PC-9 (cell line): Measurements from ENCODE around the gene SNAPC1. TPM values are rescaled to one million over a fixed set of nuclear protein-coding genes. Genes with fewer than 3 reads are reported as not detected.
"Not testable (repeated sequence)": the region's sequence is repeated elsewhere in the genome, so short reads cannot be mapped to it uniquely, and the experiment has no call there.

ENCODE experiments used
- BruUV-seq: library from RNA; stranded (reverse); fragments of 400-500 nt; replicated peaks from 2 replicates; lab custom pipeline; 2021; lab: Mats Ljungman, UMichigan
- CTCF ChIA-PET: fragments of 300-600 bp; sonication (Branson Sonifier 250); formaldehyde crosslinking; loops from one replicate; lab custom pipeline; 2022; ENCODE audit warnings: antibody characterized with exemption; lab: Charles Lee
- POLR2A ChIA-PET: fragments of 300-600 bp; sonication (Branson Sonifier 250); formaldehyde crosslinking; loops from one replicate; lab custom pipeline; 2022; ENCODE audit warnings: antibody characterized with exemption; ENCODE audit not compliant: unreplicated experiment; lab: Charles Lee
- DNase-seq, 2 experiments: peaks; one replicate each; pipeline versions ENCODE4 v3.0.0 to v3.0.0-alpha.2; 2015 to 2022; ENCODE audit warnings: mixed read lengths in 1 of 2
- H2AFZ ChIP-seq: fragments of 200-600 bp; sonication (generic); 2 replicates; pipeline ENCODE4 v1.8.1; 2017; ENCODE audit warnings: antibody characterized with exemption
- H3F3A ChIP-seq: fragments of 200-600 bp; sonication (generic); 2 replicates; pipeline ENCODE4 v1.8.1; 2017; ENCODE audit warnings: antibody characterized with exemption, mild to moderate bottlenecking, low read depth; ENCODE audit not compliant: insufficient read depth
- H3K27ac ChIP-seq: fragments of 200-600 bp; sonication (generic); 2 replicates; pipeline ENCODE4 v1.6.1; 2016; ENCODE audit warnings: mixed run types
- H3K27me3 ChIP-seq: fragments of 200-600 bp; sonication (generic); 2 replicates; pipeline ENCODE4 v1.6.1; 2016; ENCODE audit warnings: low read depth, mixed run types; ENCODE audit not compliant: insufficient read depth
- H3K36me3 ChIP-seq: fragments of 200-600 bp; sonication (generic); 2 replicates; pipeline ENCODE4 v1.6.1; 2016; ENCODE audit warnings: low read depth, mixed run types
- H3K4me1 ChIP-seq: fragments of 200-600 bp; sonication (generic); replicated peaks from 2 replicates; pipeline ENCODE4 v1.6.1; 2016; ENCODE audit warnings: mixed run types; ENCODE audit not compliant: insufficient read depth
- H3K4me2 ChIP-seq: fragments of 200-600 bp; sonication (generic); 2 replicates; pipeline ENCODE4 v1.6.1; 2017; ENCODE audit warnings: mixed run types
- H3K4me3 ChIP-seq: fragments of 200-600 bp; sonication (generic); 2 replicates; pipeline ENCODE4 v1.6.1; 2016; ENCODE audit warnings: mixed run types
- H3K79me2 ChIP-seq: fragments of 200-600 bp; sonication (generic); 2 replicates; pipeline ENCODE4 v1.6.1; 2017; ENCODE audit warnings: low read depth, mixed run types
- H3K9me2 ChIP-seq: fragments of 200-600 bp; sonication (generic); 2 replicates; pipeline ENCODE4 v1.8.1; 2017; ENCODE audit warnings: mild to moderate bottlenecking; ENCODE audit not compliant: insufficient read depth
- H3K9me3 ChIP-seq: fragments of 200-600 bp; sonication (generic); 2 replicates; pipeline ENCODE4 v1.8.1; 2016; ENCODE audit warnings: low read depth; ENCODE audit not compliant: insufficient read depth
- H4K20me1 ChIP-seq: fragments of 200-600 bp; sonication (generic); 2 replicates; pipeline ENCODE4 v1.8.1; 2017; ENCODE audit not compliant: insufficient read depth
- EZH2 ChIP-seq: fragments of 200-600 bp; sonication (generic); IDR thresholded peaks from 2 replicates; pipeline ENCODE4 v1.8.0; 2017; ENCODE audit warnings: antibody characterized with exemption, low read depth
- intact Hi-C: fragments of 100-400 bp; cut with micrococcal nuclease; formaldehyde crosslinking; loops from one replicate; pipeline ENCODE4 v1.10.0; 2022; ENCODE audit not compliant: unreplicated experiment
- total RNA-seq: library from RNA; stranded (reverse); gene quantifications from 2 replicates; pipeline ENCODE4 v1.2.3, GENCODE V29; 2021
- TF ChIP-seq, protein P1 (sequence below): fragments of 200-600 bp; sonication (generic); conservative IDR thresholded peaks from 2 replicates; pipeline ENCODE4 v1.6.1; 2017; ENCODE audit warnings: mixed run types, antibody characterized with exemption, mild to moderate bottlenecking, moderate library complexity

Gene SNAPC1
- total RNA-seq, 1 experiment from 2014 or later, result 18.0 TPM

DNA sequence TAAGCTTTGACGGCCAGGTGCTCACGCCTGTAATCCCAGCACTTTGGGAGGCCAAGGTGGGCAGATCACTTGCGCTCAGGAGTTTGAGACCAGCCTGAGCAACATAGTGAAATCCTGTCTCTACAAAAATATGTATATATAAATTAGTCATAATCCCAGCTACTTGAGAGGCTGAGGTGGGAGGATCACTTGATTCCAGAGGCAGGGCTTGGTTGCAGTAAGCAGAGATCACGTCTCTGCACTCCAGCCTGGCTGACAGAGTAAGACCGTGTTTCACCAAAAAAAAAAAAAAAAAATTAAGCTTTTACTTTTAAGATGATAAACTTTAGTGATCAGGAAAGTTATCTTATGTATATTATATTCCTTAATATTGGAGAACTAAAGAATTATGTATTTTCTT is 18.0 kb upstream of the SNAPC1 start:
- DNase-seq, result no peak
- Histone ChIP-seq H3K27me3 (no peaks in the 10 kb centered on the region), H3F3A (peaks cover 98% of the 10 kb centered on the region), H3K4me1 (peaks cover 28% of the 10 kb centered on the region), H2AFZ (no peak overlapping the region), H4K20me1 (peaks cover 30% of the 10 kb centered on the region), H3K9me2 (no peaks in the 10 kb centered on the region), H3K9me3 (no peaks in the 10 kb centered on the region), H3K4me3 (no peak overlapping the region), H3K36me3 (peaks cover 80% of the 10 kb centered on the region), H3K27ac (peak overlapping the region; percentile 2; the same call in 1 of the 2 replicates), H3K4me2 (no peak overlapping the region), H3K79me2 (peaks cover 83% of the 10 kb centered on the region)
- BruUV-seq, result no TSS peak
- POLR2A ChIA-PET, result interaction anchor here (0.5 to 0.7 kb wide), 3 partner anchors 19 to 182 kb away, joined by 3 to 11 read pairs (median 5); no protein-coding TSS in a partner anchor
- CTCF ChIA-PET, result interaction anchor here (0.6 kb wide), 1 partner anchor 302 kb away, joined by 3 read pairs; no protein-coding TSS in a partner anchor
- TF ChIP-seq EZH2, result no peak
- TF ChIP-seq, protein P1, sequence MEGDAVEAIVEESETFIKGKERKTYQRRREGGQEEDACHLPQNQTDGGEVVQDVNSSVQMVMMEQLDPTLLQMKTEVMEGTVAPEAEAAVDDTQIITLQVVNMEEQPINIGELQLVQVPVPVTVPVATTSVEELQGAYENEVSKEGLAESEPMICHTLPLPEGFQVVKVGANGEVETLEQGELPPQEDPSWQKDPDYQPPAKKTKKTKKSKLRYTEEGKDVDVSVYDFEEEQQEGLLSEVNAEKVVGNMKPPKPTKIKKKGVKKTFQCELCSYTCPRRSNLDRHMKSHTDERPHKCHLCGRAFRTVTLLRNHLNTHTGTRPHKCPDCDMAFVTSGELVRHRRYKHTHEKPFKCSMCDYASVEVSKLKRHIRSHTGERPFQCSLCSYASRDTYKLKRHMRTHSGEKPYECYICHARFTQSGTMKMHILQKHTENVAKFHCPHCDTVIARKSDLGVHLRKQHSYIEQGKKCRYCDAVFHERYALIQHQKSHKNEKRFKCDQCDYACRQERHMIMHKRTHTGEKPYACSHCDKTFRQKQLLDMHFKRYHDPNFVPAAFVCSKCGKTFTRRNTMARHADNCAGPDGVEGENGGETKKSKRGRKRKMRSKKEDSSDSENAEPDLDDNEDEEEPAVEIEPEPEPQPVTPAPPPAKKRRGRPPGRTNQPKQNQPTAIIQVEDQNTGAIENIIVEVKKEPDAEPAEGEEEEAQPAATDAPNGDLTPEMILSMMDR, result no peak
- intact Hi-C loops, result no loop called here

DNA sequence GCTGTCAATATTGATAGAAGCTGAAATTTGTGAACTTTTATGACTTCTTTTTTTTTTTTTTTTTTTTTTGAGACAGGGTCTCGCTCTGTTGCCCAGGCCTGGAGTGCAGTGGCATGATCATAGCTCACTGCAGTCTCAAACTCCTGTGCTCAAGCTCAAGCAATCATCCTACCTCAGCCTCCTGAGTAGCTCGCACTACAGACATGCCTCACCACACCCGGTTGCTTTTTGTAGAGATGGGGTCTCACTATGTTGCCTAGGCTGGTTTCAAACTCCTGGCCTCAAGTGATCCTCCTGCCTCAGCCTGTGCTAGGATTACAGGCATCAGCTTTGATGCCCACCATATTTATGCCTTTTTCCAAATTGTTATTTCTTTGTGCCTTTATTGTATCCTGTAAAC is 15.9 kb upstream of the SNAPC1 start:
- intact Hi-C loops, H3K4me3 ChIP-seq, H3K9me2 ChIP-seq, H3K27me3 ChIP-seq, H3K9me3 ChIP-seq, DNase-seq, H2AFZ ChIP-seq, BruUV-seq: not testable (repeated sequence)
- ChIA-PET POLR2A (interaction anchor here (0.7 kb wide), 1 partner anchor 453 kb away, joined by 35 read pairs; no protein-coding TSS in a partner anchor), CTCF (interaction anchor here (0.6 kb wide), 3 partner anchors 11 to 480 kb away, joined by 3 to 7 read pairs (median 6); no protein-coding TSS in a partner anchor)
- Histone ChIP-seq H3F3A (peaks cover 94% of the 10 kb centered on the region), H4K20me1 (peaks cover 26% of the 10 kb centered on the region), H3K4me1 (peaks cover 45% of the 10 kb centered on the region), H3K4me2 (peak overlapping the region; percentile 85), H3K27ac (peak overlapping the region; percentile 89), H3K79me2 (peaks cover 82% of the 10 kb centered on the region), H3K36me3 (peaks cover 64% of the 10 kb centered on the region)

DNA sequence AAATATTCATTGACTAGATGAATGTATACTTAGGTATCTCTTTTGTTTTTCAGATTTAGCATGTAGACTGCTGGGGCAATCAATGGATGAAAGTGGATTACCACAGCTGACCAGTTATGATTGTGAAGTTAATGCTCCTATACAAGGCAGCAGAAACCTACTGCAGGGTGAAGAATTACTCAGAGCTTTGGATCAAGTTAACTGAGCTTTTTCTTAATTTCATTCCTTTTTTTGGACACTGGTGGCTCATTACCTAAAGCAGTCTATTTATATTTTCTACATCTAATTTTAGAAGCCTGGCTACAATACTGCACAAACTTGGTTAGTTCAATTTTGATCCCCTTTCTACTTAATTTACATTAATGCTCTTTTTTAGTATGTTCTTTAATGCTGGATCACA is 15.3 kb upstream of the SNAPC1 start:
- H3K4me3 ChIP-seq, result peak overlapping the region; percentile 67; the same call in 1 of the 2 replicates
- no peak overlapping the region for H2AFZ ChIP-seq
- ChIA-PET CTCF (interaction anchor here (0.6 kb wide), 1 partner anchor 481 kb away, joined by 6 read pairs; no protein-coding TSS in a partner anchor), POLR2A (interaction anchor here (0.7 kb wide), 1 partner anchor 453 kb away, joined by 35 read pairs; no protein-coding TSS in a partner anchor)
- peaks cover 82% of the 10 kb centered on the region for H3K79me2 ChIP-seq
- peaks cover 59% of the 10 kb centered on the region for H3K36me3 ChIP-seq
- no peak for DNase-seq
- TF ChIP-seq EZH2, result no peak
- TF ChIP-seq, protein P1, result no peak
- peak overlapping the region; percentile 89 for H3K27ac ChIP-seq
- intact Hi-C loops, result no loop called here
- no peaks in the 10 kb centered on the region for H3K9me3 ChIP-seq
- peaks cover 93% of the 10 kb centered on the region for H3F3A ChIP-seq
- H3K4me1 ChIP-seq, result peaks cover 51% of the 10 kb centered on the region
- peaks cover 26% of the 10 kb centered on the region for H4K20me1 ChIP-seq
- no TSS peak for BruUV-seq
- H3K4me2 ChIP-seq, result peak overlapping the region; percentile 85
- no peaks in the 10 kb centered on the region for H3K9me2 ChIP-seq
- H3K27me3 ChIP-seq, result no peaks in the 10 kb centered on the region
